ENCODE results near the gene RABGAP1.

RABGAP1 gene

GRCh38 chr9:123007269-123007668 lies 66.4 kb downstream of the RABGAP1 start:
- no peak for DNase-seq (ENCODE audit: low spot score)
- no peak for TF ChIP-seq CTCF (IDR thresholded peaks at IDR 0.05; ENCODE audit: extremely low read depth, missing control alignments)

- no peak for DNase-seq (ENCODE audit: low spot score)
- TF ChIP-seq CTCF (IDR thresholded peaks at IDR 0.05; ENCODE audit: extremely low read depth, missing control alignments), result no peak
These were observed 68.1 kb downstream of the RABGAP1 start for GRCh38 chr9:123008909-123009308.

- TF ChIP-seq CTCF (IDR thresholded peaks at IDR 0.05; ENCODE audit: extremely low read depth, missing control alignments), result no peak
- DNase-seq (ENCODE audit: low spot score), result no peak
These were observed 70.6 kb downstream of the RABGAP1 start for GRCh38 chr9:123011380-123011779.

GRCh38 chr9:123011878-123012528 lies 71.2 kb downstream of the RABGAP1 start:
- TF ChIP-seq CTCF (IDR thresholded peaks at IDR 0.05; ENCODE audit: extremely low read depth, missing control alignments), result no peak
- no peak for DNase-seq (ENCODE audit: low spot score)

GRCh38 chr9:123016631-123017030 lies 75.8 kb downstream of the RABGAP1 start:
- DNase-seq (ENCODE audit: low spot score), result no peak
- TF ChIP-seq CTCF (IDR thresholded peaks at IDR 0.05; ENCODE audit: extremely low read depth, missing control alignments), result no peak

- no peak for DNase-seq (ENCODE audit: low spot score)
- no peak for TF ChIP-seq CTCF (IDR thresholded peaks at IDR 0.05; ENCODE audit: extremely low read depth, missing control alignments)
These were observed 80.0 kb downstream of the RABGAP1 start for GRCh38 chr9:123020796-123021195.

GRCh38 chr9:123026425-123026824 lies 85.6 kb downstream of the RABGAP1 start:
- TF ChIP-seq CTCF (IDR thresholded peaks at IDR 0.05; ENCODE audit: extremely low read depth, missing control alignments), result no peak
- DNase-seq (ENCODE audit: low spot score), result no peak
